HG02840 (cell line): ENCODE results near the gene TTC8.
"Not testable (repeated sequence)": the region's sequence is repeated elsewhere in the genome, so short reads cannot be mapped to it uniquely, and the experiment has no call there.

ENCODE experiments used
- ATAC-seq: cut with Tn5 transposase; IDR thresholded peaks from one replicate; pipeline ENCODE4 v1.9.1; 2021; ENCODE audit warnings: mild to moderate bottlenecking, moderate library complexity, moderate number of reproducible peaks; ENCODE audit not compliant: unreplicated experiment, low FRiP score

TTC8 gene

GRCh38 chr14:88821888-88822287 lies 2.6 kb upstream of the TTC8 start:
- no peak for ATAC-seq

GRCh38 chr14:88823968-88824313 lies 510 bp upstream of the TTC8 start:
- ATAC-seq = no peak

GRCh38 chr14:88825078-88825458 lies 617 bp downstream of the TTC8 start:
- no peak for ATAC-seq

GRCh38 chr14:88825503-88825902 lies 1.1 kb downstream of the TTC8 start:
- no peak for ATAC-seq

- no peak for ATAC-seq
Measured at GRCh38 chr14:88829188-88829587, 4.7 kb downstream of the TTC8 start.

GRCh38 chr14:88829685-88830302 lies 5.3 kb downstream of the TTC8 start:
- ATAC-seq = no peak

- ATAC-seq = no peak
Measured at GRCh38 chr14:88831284-88831683, 6.8 kb downstream of the TTC8 start.

GRCh38 chr14:88834883-88835431 lies 10.5 kb downstream of the TTC8 start:
- no peak for ATAC-seq

GRCh38 chr14:88835661-88836060 lies 11.2 kb downstream of the TTC8 start:
- no peak for ATAC-seq

- no peak for ATAC-seq
Measured at GRCh38 chr14:88837495-88837894, 13.0 kb downstream of the TTC8 start.

GRCh38 chr14:88838015-88838414 lies 13.6 kb downstream of the TTC8 start:
- no peak for ATAC-seq

GRCh38 chr14:88840926-88841325 lies 16.5 kb downstream of the TTC8 start:
- no peak for ATAC-seq

GRCh38 chr14:88841741-88842140 lies 17.3 kb downstream of the TTC8 start:
- no peak for ATAC-seq

- ATAC-seq = no peak
Measured at GRCh38 chr14:88842414-88842813, 18.0 kb downstream of the TTC8 start.

GRCh38 chr14:88844980-88845491 lies 20.6 kb downstream of the TTC8 start:
- ATAC-seq = no peak

- ATAC-seq = no peak
Measured at GRCh38 chr14:88848571-88848970, 24.1 kb downstream of the TTC8 start.

GRCh38 chr14:88849716-88850115 lies 25.3 kb downstream of the TTC8 start:
- no peak for ATAC-seq

- ATAC-seq = no peak
Measured at GRCh38 chr14:88851587-88851986, 27.1 kb downstream of the TTC8 start.

- ATAC-seq = no peak
Measured at GRCh38 chr14:88852632-88853031, 28.2 kb downstream of the TTC8 start.

GRCh38 chr14:88853129-88853528 lies 28.7 kb downstream of the TTC8 start:
- no peak for ATAC-seq

GRCh38 chr14:88856786-88857366 lies 32.4 kb downstream of the TTC8 start:
- ATAC-seq = no peak

GRCh38 chr14:88857861-88858260 lies 33.4 kb downstream of the TTC8 start:
- not testable (repeated sequence) for ATAC-seq
